ENCODE measurements around the gene ARMC10.
"Not testable (repeated sequence)": the region's sequence is repeated elsewhere in the genome, so short reads cannot be mapped to it uniquely, and the experiment has no call there.

Gene ARMC10

GRCh38 chr7:103140685-103141084 lies 65.7 kb downstream of the ARMC10 start:
- WGBS (ENCODE audit: extremely low coverage, insufficient coverage, low lambda C conversion rate) = no CpG with 5 or more reads among the region's 2 CpGs

GRCh38 chr7:103141753-103142404 lies 66.9 kb downstream of the ARMC10 start:
- no peak overlapping the region for H3K56ac ChIP-seq (ENCODE audit: low read length)
- H3K18ac ChIP-seq (ENCODE audit: low read length) = no peak overlapping the region
- peaks cover 6% of the 10 kb centered on the region for H3K79me2 ChIP-seq (ENCODE audit: control insufficient read depth, insufficient read depth, low read length)
- H2BK15ac ChIP-seq (replicated peaks; ENCODE audit: low read depth) = no peak overlapping the region
- H3K4me3 ChIP-seq (ENCODE audit: low read length) = no peak overlapping the region
- no CpG with 5 or more reads among the region's 8 CpGs for WGBS (ENCODE audit: extremely low coverage, insufficient coverage, low lambda C conversion rate)
- no peak overlapping the region for H3K4me2 ChIP-seq (ENCODE audit: low read length)
- no peak overlapping the region for H2BK5ac ChIP-seq (ENCODE audit: low read length)
- peaks cover 2% of the 10 kb centered on the region for H3K79me1 ChIP-seq (ENCODE audit: low read length)
- no peak overlapping the region for H4K8ac ChIP-seq (ENCODE audit: low read depth, low read length)
- H4K5ac ChIP-seq (ENCODE audit: low read length) = no peak overlapping the region
- H3K36me3 ChIP-seq (ENCODE audit: control insufficient read depth, insufficient read depth, low read length) = no peaks in the 10 kb centered on the region
- H3K27ac ChIP-seq (ENCODE audit: low read depth, low read length) = no peak overlapping the region
- DNase-seq = no peak
- H3K4me1 ChIP-seq (ENCODE audit: control insufficient read depth, low read depth, low read length) = peaks cover 3% of the 10 kb centered on the region
- H2BK120ac ChIP-seq (ENCODE audit: low read depth, low read length) = no peak overlapping the region
- H2AK5ac ChIP-seq (ENCODE audit: low read length) = no peak overlapping the region
- no peak overlapping the region for H3K4ac ChIP-seq (ENCODE audit: low read depth, low read length)
- no peaks in the 10 kb centered on the region for H3K27me3 ChIP-seq (ENCODE audit: insufficient read depth, low read length, poor library complexity)
- no peak overlapping the region for H3K9ac ChIP-seq (ENCODE audit: low read length)
- no peak overlapping the region for H3K23ac ChIP-seq (ENCODE audit: low read length)

More at GRCh38 chr7:103140685-103141084, 65.7 kb downstream of the ARMC10 start:
- no peak overlapping the region for H2AK5ac ChIP-seq (ENCODE audit: low read length)
- H2BK15ac ChIP-seq (replicated peaks; ENCODE audit: low read depth) = no peak overlapping the region
- H2BK120ac ChIP-seq (ENCODE audit: low read depth, low read length) = no peak overlapping the region
- H3K79me1 ChIP-seq (ENCODE audit: low read length) = peaks cover 2% of the 10 kb centered on the region
- H3K36me3 ChIP-seq (ENCODE audit: control insufficient read depth, insufficient read depth, low read length) = no peaks in the 10 kb centered on the region
- no peak overlapping the region for H2BK5ac ChIP-seq (ENCODE audit: low read length)
- H3K18ac ChIP-seq (ENCODE audit: low read length) = no peak overlapping the region
- no peak overlapping the region for H3K4me2 ChIP-seq (ENCODE audit: low read length)
- no peak overlapping the region for H3K4ac ChIP-seq (ENCODE audit: low read depth, low read length)
- no peak overlapping the region for H3K9ac ChIP-seq (ENCODE audit: low read length)
- H3K56ac ChIP-seq (ENCODE audit: low read length) = no peak overlapping the region
- peaks cover 2% of the 10 kb centered on the region for H3K79me2 ChIP-seq (ENCODE audit: control insufficient read depth, insufficient read depth, low read length)
- H3K23ac ChIP-seq (ENCODE audit: low read length) = no peak overlapping the region
- no peak overlapping the region for H4K5ac ChIP-seq (ENCODE audit: low read length)
- H4K8ac ChIP-seq (ENCODE audit: low read depth, low read length) = no peak overlapping the region
- no peak for DNase-seq
- no peaks in the 10 kb centered on the region for H3K4me1 ChIP-seq (ENCODE audit: control insufficient read depth, low read depth, low read length)
- no peak overlapping the region for H3K4me3 ChIP-seq (ENCODE audit: low read length)
- no peak overlapping the region for H3K27ac ChIP-seq (ENCODE audit: low read depth, low read length)
- no peaks in the 10 kb centered on the region for H3K27me3 ChIP-seq (ENCODE audit: insufficient read depth, low read length, poor library complexity)

- H3K4ac ChIP-seq (ENCODE audit: low read depth, low read length) = no peak overlapping the region
- H3K79me2 ChIP-seq (ENCODE audit: control insufficient read depth, insufficient read depth, low read length) = peaks cover 6% of the 10 kb centered on the region
- H3K23ac ChIP-seq (ENCODE audit: low read length) = no peak overlapping the region
- H3K4me1 ChIP-seq (ENCODE audit: control insufficient read depth, low read depth, low read length) = peaks cover 3% of the 10 kb centered on the region
- H4K8ac ChIP-seq (ENCODE audit: low read depth, low read length) = no peak overlapping the region
- no peak overlapping the region for H3K4me3 ChIP-seq (ENCODE audit: low read length)
- no peaks in the 10 kb centered on the region for H3K36me3 ChIP-seq (ENCODE audit: control insufficient read depth, insufficient read depth, low read length)
- WGBS (ENCODE audit: extremely low coverage, insufficient coverage, low lambda C conversion rate) = no CpG with 5 or more reads among the region's 1 CpG
- no peak overlapping the region for H2AK5ac ChIP-seq (ENCODE audit: low read length)
- H4K5ac ChIP-seq (ENCODE audit: low read length) = no peak overlapping the region
- no peak overlapping the region for H2BK15ac ChIP-seq (replicated peaks; ENCODE audit: low read depth)
- H3K56ac ChIP-seq (ENCODE audit: low read length) = no peak overlapping the region
- no peak for DNase-seq
- H2BK5ac ChIP-seq (ENCODE audit: low read length) = no peak overlapping the region
- no peaks in the 10 kb centered on the region for H3K27me3 ChIP-seq (ENCODE audit: insufficient read depth, low read length, poor library complexity)
- H3K18ac ChIP-seq (ENCODE audit: low read length) = no peak overlapping the region
- no peak overlapping the region for H2BK120ac ChIP-seq (ENCODE audit: low read depth, low read length)
- H3K9ac ChIP-seq (ENCODE audit: low read length) = no peak overlapping the region
- H3K79me1 ChIP-seq (ENCODE audit: low read length) = peaks cover 2% of the 10 kb centered on the region
- no peak overlapping the region for H3K4me2 ChIP-seq (ENCODE audit: low read length)
- H3K27ac ChIP-seq (ENCODE audit: low read depth, low read length) = no peak overlapping the region
Observed at GRCh38 chr7:103142494-103142893, 67.6 kb downstream of the ARMC10 start.

GRCh38 chr7:103143868-103144267 lies 68.9 kb downstream of the ARMC10 start:
- WGBS (ENCODE audit: extremely low coverage, insufficient coverage, low lambda C conversion rate) = no CpG with 5 or more reads among the region's 1 CpG
- H3K18ac ChIP-seq (ENCODE audit: low read length) = no peak overlapping the region
- H3K4me3 ChIP-seq (ENCODE audit: low read length) = no peak overlapping the region
- no peak overlapping the region for H2BK5ac ChIP-seq (ENCODE audit: low read length)
- H3K9ac ChIP-seq (ENCODE audit: low read length) = no peak overlapping the region
- peaks cover 6% of the 10 kb centered on the region for H3K79me2 ChIP-seq (ENCODE audit: control insufficient read depth, insufficient read depth, low read length)
- no peak overlapping the region for H3K23ac ChIP-seq (ENCODE audit: low read length)
- no peak overlapping the region for H3K56ac ChIP-seq (ENCODE audit: low read length)
- H3K4me1 ChIP-seq (ENCODE audit: control insufficient read depth, low read depth, low read length) = peaks cover 3% of the 10 kb centered on the region
- H4K5ac ChIP-seq (ENCODE audit: low read length) = no peak overlapping the region
- H2BK120ac ChIP-seq (ENCODE audit: low read depth, low read length) = no peak overlapping the region
- no peak overlapping the region for H2BK15ac ChIP-seq (replicated peaks; ENCODE audit: low read depth)
- no peak overlapping the region for H4K8ac ChIP-seq (ENCODE audit: low read depth, low read length)
- peaks cover 2% of the 10 kb centered on the region for H3K79me1 ChIP-seq (ENCODE audit: low read length)
- H2AK5ac ChIP-seq (ENCODE audit: low read length) = no peak overlapping the region
- H3K27ac ChIP-seq (ENCODE audit: low read depth, low read length) = no peak overlapping the region
- H3K36me3 ChIP-seq (ENCODE audit: control insufficient read depth, insufficient read depth, low read length) = no peaks in the 10 kb centered on the region
- DNase-seq = no peak
- H3K27me3 ChIP-seq (ENCODE audit: insufficient read depth, low read length, poor library complexity) = no peaks in the 10 kb centered on the region
- no peak overlapping the region for H3K4ac ChIP-seq (ENCODE audit: low read depth, low read length)
- H3K4me2 ChIP-seq (ENCODE audit: low read length) = no peak overlapping the region

- 100% methylated on average over 1 of the region's 2 CpGs for WGBS (ENCODE audit: extremely low coverage, insufficient coverage, low lambda C conversion rate)
- H3K36me3 ChIP-seq (ENCODE audit: control insufficient read depth, insufficient read depth, low read length) = not testable (repeated sequence)
Observed at GRCh38 chr7:103144754-103145153, 69.8 kb downstream of the ARMC10 start.

More at GRCh38 chr7:103144754-103145153, 69.8 kb downstream of the ARMC10 start:
- H3K4me3 ChIP-seq (ENCODE audit: low read length); H3K27me3 ChIP-seq (ENCODE audit: insufficient read depth, low read length, poor library complexity); DNase-seq; H3K18ac ChIP-seq (ENCODE audit: low read length); H3K56ac ChIP-seq (ENCODE audit: low read length); H3K79me2 ChIP-seq (ENCODE audit: control insufficient read depth, insufficient read depth, low read length); H2BK120ac ChIP-seq (ENCODE audit: low read depth, low read length); H2BK5ac ChIP-seq (ENCODE audit: low read length); H3K27ac ChIP-seq (ENCODE audit: low read depth, low read length); H2BK15ac ChIP-seq (replicated peaks; ENCODE audit: low read depth); H2AK5ac ChIP-seq (ENCODE audit: low read length); H3K23ac ChIP-seq (ENCODE audit: low read length); H3K79me1 ChIP-seq (ENCODE audit: low read length); H4K5ac ChIP-seq (ENCODE audit: low read length); H4K8ac ChIP-seq (ENCODE audit: low read depth, low read length); H3K9ac ChIP-seq (ENCODE audit: low read length); H3K4me1 ChIP-seq (ENCODE audit: control insufficient read depth, low read depth, low read length); H3K4ac ChIP-seq (ENCODE audit: low read depth, low read length); H3K4me2 ChIP-seq (ENCODE audit: low read length): not testable (repeated sequence)

All from mesendoderm (in vitro differentiated cells).